Gastrocnemius medialis (tissue), 4 donors: Measurements from ENCODE around the gene DTL.

Experiments
- CTCF ChIP-seq, 5 experiments: fragments of 450-650 bp in 3 of 5; fragments of 200-600 bp in 2 of 5; sonication (generic) in 2 of 5; IDR thresholded peaks in 4 of 5; conservative IDR thresholded peaks in 1 of 5; 1 replicate in 4 of 5; 2 replicates in 1 of 5; pipeline ENCODE4 v1.5.1; 2016 to 2019; ENCODE audit warnings: antibody characterized with exemption in 5 of 5, mild to moderate bottlenecking in 3 of 5, moderate library complexity in 3 of 5
- POLR2A ChIP-seq, 2 donors: fragments of 450-650 bp; IDR thresholded peaks; one replicate each; pipeline ENCODE4 v1.6.1; 2017; ENCODE audit warnings: antibody characterized with exemption in 2 of 2, mild to moderate bottlenecking in 2 of 2, moderate library complexity in 2 of 2

DNA sequence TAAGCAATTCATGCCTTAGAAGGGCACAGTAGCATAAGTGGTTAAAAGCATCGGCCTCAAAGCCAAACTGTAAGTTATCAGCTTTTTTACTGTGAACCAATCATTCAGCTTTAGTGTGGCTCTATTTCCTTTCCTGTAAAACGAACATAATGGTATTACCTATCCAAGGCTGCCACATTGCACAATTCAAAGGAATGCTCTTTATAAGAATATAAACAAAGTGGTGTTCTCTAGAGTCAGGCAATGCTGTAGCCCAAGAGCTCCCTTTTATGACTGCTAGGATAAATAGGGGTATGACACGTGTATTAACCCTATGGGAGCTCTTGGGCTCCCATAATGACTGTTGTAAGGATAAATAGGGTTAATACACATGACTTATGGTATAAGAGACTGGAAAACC, 25.5 kb upstream of the DTL start:
- no peak for TF ChIP-seq CTCF (IDR thresholded peaks at IDR 0.05 in 4 of 5, conservative IDR thresholded peaks at IDR 0.05 in 1 of 5)
- no peak for TF ChIP-seq POLR2A (IDR thresholded peaks at IDR 0.05)
